Astrocyte of the spinal cord (primary cell): ENCODE data around the gene UBAC2.

ENCODE experiments used
- DNase-seq: peaks from one replicate; pipeline ENCODE4 v3.0.0; 2011; ENCODE audit warnings: low read depth, low spot score
- H3K4me3 ChIP-seq: 2 replicates; pipeline ENCODE4 v1.5.1; 2011; ENCODE audit warnings: low read depth, mild to moderate bottlenecking, low read length, moderate library complexity
- CTCF ChIP-seq: IDR thresholded peaks from 2 replicates; pipeline ENCODE4 v1.5.1; 2012; ENCODE audit warnings: low read depth, mild to moderate bottlenecking, low read length, inconsistent platforms
- in situ Hi-C: cut with HindIII; loops from 2 replicates; pipeline ENCODE4 v1.10.0; 2017; ENCODE audit warnings: low sequenced_read_pairs

Gene UBAC2

GRCh38 chr13:99419591-99420243 is 219.1 kb downstream of the UBAC2 start:
- in situ Hi-C loops = no loop called here
- TF ChIP-seq CTCF = no peak
- DNase-seq = no peak
- H3K4me3 ChIP-seq = no peak overlapping the region

- no peak overlapping the region for H3K4me3 ChIP-seq
- in situ Hi-C loops = no loop called here
- no peak for DNase-seq
- no peak for TF ChIP-seq CTCF
These were observed 220.6 kb downstream of the UBAC2 start for GRCh38 chr13:99421271-99421670.

- no peak for TF ChIP-seq CTCF
- H3K4me3 ChIP-seq = no peak overlapping the region
- DNase-seq = no peak
- in situ Hi-C loops = no loop called here
These were observed 221.3 kb downstream of the UBAC2 start for GRCh38 chr13:99421758-99422585.

GRCh38 chr13:99422586-99423220 is 222.0 kb downstream of the UBAC2 start:
- TF ChIP-seq CTCF = no peak
- H3K4me3 ChIP-seq = no peak overlapping the region
- in situ Hi-C loops = no loop called here
- no peak for DNase-seq

- H3K4me3 ChIP-seq = no peak overlapping the region
- in situ Hi-C loops = no loop called here
- TF ChIP-seq CTCF = no peak
- DNase-seq = no peak
These were observed 225.1 kb downstream of the UBAC2 start for GRCh38 chr13:99425485-99426341.

- no peak for DNase-seq
- H3K4me3 ChIP-seq = no peak overlapping the region
- in situ Hi-C loops = no loop called here
- TF ChIP-seq CTCF = no peak
These were observed 225.8 kb downstream of the UBAC2 start for GRCh38 chr13:99426426-99426825.
